MM.1S (cell line): ENCODE data around the gene SPTBN1.

ENCODE experiments used
- DNase-seq: peaks from one replicate; pipeline ENCODE4 v3.0.0-alpha.2; 2015
- H2AFZ ChIP-seq: fragments of 300-600 bp; sonication (generic); 2 replicates; pipeline ENCODE4 v1.6.0; 2016; ENCODE audit warnings: antibody characterized with exemption, low read length
- H3F3A ChIP-seq: fragments of 300-600 bp; sonication (generic); 2 replicates; pipeline ENCODE4 v1.6.1; 2016; ENCODE audit warnings: mild to moderate bottlenecking, antibody characterized with exemption, low read length, moderate library complexity, mixed read lengths; ENCODE audit not compliant: insufficient read depth
- H3K27ac ChIP-seq: fragments of 300-600 bp; sonication (generic); 2 replicates; pipeline ENCODE4 v1.5.1; 2016; ENCODE audit warnings: mild to moderate bottlenecking, low read length
- H3K27me3 ChIP-seq: fragments of 300-600 bp; sonication (generic); replicated peaks from 2 replicates; pipeline ENCODE4 v1.6.0; 2016; ENCODE audit warnings: low read length; ENCODE audit not compliant: insufficient read depth
- H3K36me3 ChIP-seq: fragments of 300-600 bp; sonication (generic); replicated peaks from 2 replicates; pipeline ENCODE4 v1.6.1; 2016; ENCODE audit warnings: mild to moderate bottlenecking, low read length, mixed read lengths; ENCODE audit not compliant: insufficient read depth
- H3K4me1 ChIP-seq: fragments of 300-600 bp; sonication (generic); 2 replicates; pipeline ENCODE4 v1.6.1; 2016; ENCODE audit warnings: low read length, mixed read lengths
- H3K4me2 ChIP-seq: fragments of 300-600 bp; sonication (generic); 2 replicates; pipeline ENCODE4 v1.6.0; 2016; ENCODE audit warnings: low read depth, low read length
- H3K4me3 ChIP-seq: fragments of 300-600 bp; sonication (generic); 2 replicates; pipeline ENCODE4 v1.5.1; 2016; ENCODE audit warnings: low read length, mixed read lengths
- H3K79me2 ChIP-seq: fragments of 300-600 bp; sonication (generic); 2 replicates; pipeline ENCODE4 v1.6.1; 2016; ENCODE audit warnings: mixed run types, low read length, mixed read lengths
- H3K9ac ChIP-seq: fragments of 300-600 bp; sonication (generic); 2 replicates; pipeline ENCODE4 v1.6.1; 2016; ENCODE audit warnings: low read length, mixed read lengths
- H3K9me2 ChIP-seq: fragments of 300-600 bp; sonication (generic); replicated peaks from 2 replicates; pipeline ENCODE4 v1.6.1; 2016; ENCODE audit warnings: mild to moderate bottlenecking, low read length, mixed read lengths; ENCODE audit not compliant: insufficient read depth
- H3K9me3 ChIP-seq: fragments of 300-600 bp; sonication (generic); replicated peaks from 2 replicates; pipeline ENCODE4 v1.6.1; 2016; ENCODE audit warnings: mild to moderate bottlenecking, low read length, mixed read lengths; ENCODE audit not compliant: insufficient read depth
- H4K20me1 ChIP-seq: fragments of 300-600 bp; sonication (generic); 2 replicates; pipeline ENCODE4 v1.6.1; 2016; ENCODE audit warnings: mild to moderate bottlenecking, low read length, moderate library complexity, mixed read lengths; ENCODE audit not compliant: insufficient read depth
- CTCF ChIP-seq: fragments of 300-600 bp; sonication (generic); IDR thresholded peaks from 2 replicates; pipeline ENCODE4 v1.5.1; 2016; ENCODE audit warnings: antibody characterized with exemption, low read length, mixed read lengths
- EZH2 ChIP-seq: fragments of 300-600 bp; sonication (generic); optimal IDR thresholded peaks from 2 replicates; pipeline ENCODE3; 2017; ENCODE audit warnings: low read depth, mild to moderate bottlenecking, antibody characterized with exemption, low read length, mixed read lengths
- EZH2phosphoT487 ChIP-seq: fragments of 300-600 bp; sonication (generic); IDR thresholded peaks from 2 replicates; pipeline ENCODE4 v1.6.1; 2018; ENCODE audit warnings: antibody characterized with exemption, low read length

The SPTBN1 gene

GRCh38 chr2:54667726-54668650 lies 211.9 kb downstream of the SPTBN1 start:
- no peak overlapping the region for H3K4me3 ChIP-seq
- no peak overlapping the region for H3K9ac ChIP-seq
- H3K9me3 ChIP-seq, result no peaks in the 10 kb centered on the region
- DNase-seq, result no peak
- peaks cover 7% of the 10 kb centered on the region; the same call in 1 of the 2 replicates for H3F3A ChIP-seq
- H3K4me2 ChIP-seq, result no peak overlapping the region
- no peaks in the 10 kb centered on the region for H3K79me2 ChIP-seq
- no peaks in the 10 kb centered on the region for H3K27me3 ChIP-seq
- H3K27ac ChIP-seq, result no peak overlapping the region
- peaks cover 9% of the 10 kb centered on the region; the same call in 1 of the 2 replicates for H3K4me1 ChIP-seq
- no peak overlapping the region for H2AFZ ChIP-seq
- no peaks in the 10 kb centered on the region for H4K20me1 ChIP-seq
- no peak for TF ChIP-seq CTCF
- no peak for TF ChIP-seq EZH2phosphoT487
- TF ChIP-seq EZH2, result no peak
- no peaks in the 10 kb centered on the region for H3K9me2 ChIP-seq
- H3K36me3 ChIP-seq, result peaks cover 37% of the 10 kb centered on the region; the same call in 1 of the 2 replicates

DNA sequence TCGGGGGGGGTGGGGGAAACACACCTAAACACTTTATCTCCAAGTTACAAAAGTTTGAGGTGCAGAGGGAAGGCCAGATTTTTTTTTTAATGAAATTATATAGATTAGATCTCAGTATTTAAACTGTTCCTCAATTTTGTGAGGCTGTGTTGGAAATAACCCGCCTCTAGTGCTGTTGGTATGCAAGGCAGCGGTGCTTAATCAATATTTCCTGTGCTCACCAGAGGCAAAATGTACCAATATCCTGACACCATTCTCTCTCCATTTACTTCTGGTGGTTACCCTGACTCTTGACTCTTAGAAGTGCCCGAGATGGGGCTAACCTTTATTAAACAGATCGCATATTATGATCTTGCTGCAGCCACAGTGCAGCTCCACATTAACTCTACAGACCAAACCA lies 212.6 kb downstream of the SPTBN1 start:
- Histone ChIP-seq H4K20me1 (no peaks in the 10 kb centered on the region), H2AFZ (no peak overlapping the region), H3K27me3 (no peaks in the 10 kb centered on the region), H3K9me2 (no peaks in the 10 kb centered on the region), H3K36me3 (peaks cover 34% of the 10 kb centered on the region; the same call in 1 of the 2 replicates), H3K4me3 (no peak overlapping the region), H3K4me1 (peaks cover 16% of the 10 kb centered on the region; the same call in 1 of the 2 replicates), H3K9ac (no peak overlapping the region), H3F3A (peaks cover 11% of the 10 kb centered on the region; the same call in 1 of the 2 replicates), H3K9me3 (no peaks in the 10 kb centered on the region), H3K4me2 (no peak overlapping the region), H3K79me2 (no peaks in the 10 kb centered on the region), H3K27ac (no peak overlapping the region)
- TF ChIP-seq EZH2phosphoT487 (no peak), EZH2 (no peak), CTCF (no peak)
- DNase-seq, result no peak

- H3K27me3 ChIP-seq, result no peaks in the 10 kb centered on the region
- no peak for DNase-seq
- H3K4me2 ChIP-seq, result no peak overlapping the region
- peaks cover 31% of the 10 kb centered on the region; the same call in 1 of the 2 replicates for H3K36me3 ChIP-seq
- no peak overlapping the region for H3K4me3 ChIP-seq
- no peaks in the 10 kb centered on the region for H3K79me2 ChIP-seq
- no peak overlapping the region for H3K27ac ChIP-seq
- no peak overlapping the region for H3K9ac ChIP-seq
- no peak overlapping the region for H2AFZ ChIP-seq
- H3K9me3 ChIP-seq, result no peaks in the 10 kb centered on the region
- H3K4me1 ChIP-seq, result peaks cover 17% of the 10 kb centered on the region; the same call in 1 of the 2 replicates
- H3K9me2 ChIP-seq, result no peaks in the 10 kb centered on the region
- H3F3A ChIP-seq, result peaks cover 11% of the 10 kb centered on the region; the same call in 1 of the 2 replicates
- no peaks in the 10 kb centered on the region for H4K20me1 ChIP-seq
- TF ChIP-seq EZH2phosphoT487, result no peak
- TF ChIP-seq EZH2, result no peak
- no peak for TF ChIP-seq CTCF
Measured at GRCh38 chr2:54669677-54670484, 213.8 kb downstream of the SPTBN1 start.
